ENCODE measurements around the gene FMO5. TPM values are rescaled to one million over a fixed set of nuclear protein-coding genes. Genes with fewer than 3 reads are reported as not detected.
"Not testable (repeated sequence)": the region's sequence is repeated elsewhere in the genome, so short reads cannot be mapped to it uniquely, and the experiment has no call there.

The FMO5 gene
- total RNA-seq, 2 experiments from 2014 or later, result 0.27 to 0.33 TPM

DNA sequence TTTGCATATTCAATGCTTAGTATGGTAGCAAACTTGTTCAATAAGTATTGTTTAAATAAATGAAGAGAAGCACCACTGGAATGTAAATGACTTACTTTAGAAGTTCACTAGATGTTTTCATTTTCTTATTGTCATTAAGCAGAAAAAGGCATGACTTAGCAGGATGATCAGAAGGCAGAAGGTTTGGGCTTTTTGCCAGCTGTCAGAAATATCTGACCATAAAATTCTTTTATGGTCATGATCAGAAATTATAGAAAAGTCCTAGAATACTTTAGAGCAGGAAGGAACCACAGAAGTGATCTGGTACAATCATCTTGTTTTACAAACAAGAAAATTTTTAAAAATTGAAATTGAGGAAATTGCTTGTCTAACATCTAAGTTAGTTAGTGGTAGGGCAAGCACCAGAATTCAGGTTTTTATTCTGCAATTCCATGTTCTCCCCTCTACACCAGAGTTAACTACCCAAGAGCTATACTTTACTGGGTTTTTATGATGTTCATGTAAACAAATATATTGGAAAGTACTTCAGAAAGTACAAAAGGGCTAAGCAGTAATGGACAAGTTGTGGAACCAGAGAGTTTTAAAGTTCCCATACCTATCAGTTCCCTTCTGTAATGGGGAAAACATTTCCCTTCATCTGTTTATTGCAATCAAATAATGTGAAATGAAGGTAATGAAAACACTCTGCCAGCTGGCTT is 10.1 kb downstream of the FMO5 start:
- H3K36me3 Mint-ChIP-seq, result no peaks in the 10 kb centered on the region
- no peaks in the 10 kb centered on the region for H3K9me3 Mint-ChIP-seq
- H3K4me3 Mint-ChIP-seq, result no peak overlapping the region
- peaks cover 2% of the 10 kb centered on the region for H3K4me1 Mint-ChIP-seq (ENCODE audit: low read depth)
- POLR2A ChIA-PET, result no interaction called here
- H3K27ac Mint-ChIP-seq, result no peak overlapping the region
- DNase-seq, result no peak
- no peaks in the 10 kb centered on the region for H3K27me3 Mint-ChIP-seq
- CTCF ChIA-PET, result no interaction called here
- intact Hi-C loops (cut with micrococcal nuclease), result no loop called here

DNA sequence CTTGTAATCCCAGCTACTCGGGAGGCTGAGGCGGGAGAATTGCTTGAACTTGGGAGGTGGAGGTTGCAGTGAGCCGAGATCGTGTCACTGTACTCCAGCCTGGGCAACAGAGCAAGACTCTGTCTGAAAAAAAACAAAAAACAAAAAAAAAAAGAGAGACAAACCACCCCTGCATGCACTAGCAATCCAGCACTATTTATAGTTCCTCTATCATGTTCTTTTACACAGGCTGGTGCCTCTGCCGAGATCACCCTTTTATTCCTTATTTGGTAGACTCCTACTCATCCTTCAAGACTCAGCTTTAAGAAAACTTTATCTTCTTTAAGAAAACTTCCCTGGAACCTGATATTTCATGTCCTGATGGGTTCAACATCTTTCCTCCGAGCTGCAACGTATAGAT is 10.8 kb downstream of the FMO5 start:
- Mint-ChIP-seq H3K27ac (no peak overlapping the region), H3K36me3 (no peaks in the 10 kb centered on the region), H3K4me1 (ENCODE audit: low read depth) (peaks cover 2% of the 10 kb centered on the region), H3K27me3 (no peaks in the 10 kb centered on the region), H3K4me3 (no peak overlapping the region), H3K9me3 (no peaks in the 10 kb centered on the region)
- ChIA-PET POLR2A (no interaction called here), CTCF (no interaction called here)
- no peak for DNase-seq
- intact Hi-C loops (cut with micrococcal nuclease), result no loop called here

DNA sequence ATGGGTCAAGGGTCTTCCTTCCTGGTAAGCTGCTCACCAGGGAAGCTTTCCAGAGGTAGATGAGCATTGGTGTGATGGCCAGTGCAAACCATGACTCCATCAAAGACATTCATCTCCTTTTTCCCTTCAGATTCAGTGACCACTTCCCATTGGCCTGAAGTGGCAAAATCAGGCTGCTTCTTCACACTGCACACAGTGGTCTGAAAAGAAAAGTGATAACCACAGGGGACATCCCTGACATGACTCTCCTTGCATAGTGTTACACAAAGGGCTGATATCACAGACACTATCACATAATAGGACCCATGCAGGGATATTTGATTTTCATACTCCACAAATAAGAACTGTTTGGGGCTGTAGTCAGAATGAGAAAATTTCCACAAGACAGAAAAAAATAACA is 11.9 kb downstream of the FMO5 start:
- DNase-seq, result no peak
- Mint-ChIP-seq H3K27me3 (no peaks in the 10 kb centered on the region), H3K36me3 (no peaks in the 10 kb centered on the region), H3K9me3 (no peaks in the 10 kb centered on the region), H3K4me3 (no peak overlapping the region), H3K4me1 (ENCODE audit: low read depth) (peaks cover 2% of the 10 kb centered on the region), H3K27ac (no peak overlapping the region)
- POLR2A ChIA-PET, result no interaction called here
- intact Hi-C loops (cut with micrococcal nuclease), result no loop called here
- CTCF ChIA-PET, result no interaction called here

- no peak overlapping the region for H3K27ac Mint-ChIP-seq
- no peaks in the 10 kb centered on the region for H3K9me3 Mint-ChIP-seq
- ChIA-PET CTCF (no interaction called here), POLR2A (no interaction called here)
- intact Hi-C loops (cut with micrococcal nuclease), result no loop called here
- no peak for DNase-seq
- peaks cover 2% of the 10 kb centered on the region for H3K4me1 Mint-ChIP-seq (ENCODE audit: low read depth)
- H3K4me3 Mint-ChIP-seq, result no peak overlapping the region
- H3K36me3 Mint-ChIP-seq, result no peaks in the 10 kb centered on the region
- no peaks in the 10 kb centered on the region for H3K27me3 Mint-ChIP-seq
Measured at GRCh38 chr1:147211577-147211976, 13.6 kb downstream of the FMO5 start.

- ChIA-PET CTCF (no interaction called here), POLR2A (no interaction called here)
- intact Hi-C loops (cut with micrococcal nuclease), result no loop called here
- H3K27ac Mint-ChIP-seq, result no peak overlapping the region
- H3K4me3 Mint-ChIP-seq, result no peak overlapping the region
- H3K27me3 Mint-ChIP-seq, result no peaks in the 10 kb centered on the region
- no peaks in the 10 kb centered on the region for H3K4me1 Mint-ChIP-seq (ENCODE audit: low read depth)
- DNase-seq, result no peak
- no peaks in the 10 kb centered on the region for H3K9me3 Mint-ChIP-seq
- no peaks in the 10 kb centered on the region for H3K36me3 Mint-ChIP-seq
Measured at GRCh38 chr1:147210987-147211386, 14.2 kb downstream of the FMO5 start.

DNA sequence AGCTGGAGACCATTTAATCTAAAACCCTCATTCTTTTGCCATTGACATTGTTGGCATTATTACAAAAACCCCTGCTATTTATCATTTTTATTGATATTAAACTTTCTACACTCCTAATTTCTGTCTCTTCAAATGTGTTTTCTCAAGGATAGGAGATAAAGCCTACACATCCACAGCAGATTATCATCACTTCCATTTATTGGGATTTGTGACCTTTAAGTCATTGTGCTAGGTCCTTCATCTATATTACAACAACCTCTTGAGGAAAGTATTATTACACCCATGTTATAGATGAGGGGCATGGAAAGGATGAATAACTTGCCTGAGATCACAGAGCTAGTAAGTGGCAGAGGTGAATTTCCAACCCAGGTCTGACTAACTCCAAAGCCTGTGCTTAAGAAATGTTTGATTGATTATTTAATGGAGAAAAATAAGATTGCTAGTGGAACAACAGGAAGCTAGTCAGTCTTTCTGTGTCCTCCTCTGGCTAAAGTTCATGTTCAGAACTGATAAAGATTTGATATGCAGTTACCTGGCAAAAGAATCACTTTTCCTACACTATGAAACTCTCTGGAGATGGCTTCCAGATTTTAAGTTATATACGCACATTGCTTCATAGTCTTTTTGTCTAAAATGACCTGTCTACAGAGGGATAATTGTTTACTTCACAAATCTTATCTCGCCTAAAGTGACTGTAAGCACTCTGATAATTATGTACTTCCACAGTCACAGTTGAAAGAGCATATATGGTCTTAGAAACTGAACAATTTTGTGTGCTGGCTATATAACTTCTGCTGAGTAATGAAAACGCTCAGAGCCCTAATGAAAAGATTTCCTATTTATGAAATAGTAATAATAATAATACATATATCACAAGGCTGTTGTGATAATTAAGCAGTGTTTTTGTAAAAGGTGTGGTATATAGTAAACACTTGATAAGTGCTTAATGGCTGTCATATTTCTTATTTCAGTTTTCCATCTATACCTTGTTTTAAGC is 15.0 kb downstream of the FMO5 start:
- Mint-ChIP-seq H3K36me3 (no peaks in the 10 kb centered on the region), H3K4me1 (ENCODE audit: low read depth) (no peaks in the 10 kb centered on the region), H3K9me3 (no peaks in the 10 kb centered on the region), H3K27me3 (no peaks in the 10 kb centered on the region), H3K4me3 (no peak overlapping the region), H3K27ac (no peak overlapping the region)
- intact Hi-C loops (cut with micrococcal nuclease), result no loop called here
- no peak for DNase-seq
- CTCF ChIA-PET, result no interaction called here
- POLR2A ChIA-PET, result no interaction called here

- ChIA-PET CTCF (no interaction called here), POLR2A (no interaction called here)
- Mint-ChIP-seq H3K36me3 (peaks cover 2% of the 10 kb centered on the region), H3K9me3 (no peaks in the 10 kb centered on the region), H3K27ac (no peak overlapping the region), H3K4me3 (no peak overlapping the region), H3K27me3 (no peaks in the 10 kb centered on the region), H3K4me1 (ENCODE audit: low read depth) (no peaks in the 10 kb centered on the region)
- intact Hi-C loops (cut with micrococcal nuclease), result no loop called here
- no peak for DNase-seq
Measured at GRCh38 chr1:147208619-147209018, 16.5 kb downstream of the FMO5 start.

DNA sequence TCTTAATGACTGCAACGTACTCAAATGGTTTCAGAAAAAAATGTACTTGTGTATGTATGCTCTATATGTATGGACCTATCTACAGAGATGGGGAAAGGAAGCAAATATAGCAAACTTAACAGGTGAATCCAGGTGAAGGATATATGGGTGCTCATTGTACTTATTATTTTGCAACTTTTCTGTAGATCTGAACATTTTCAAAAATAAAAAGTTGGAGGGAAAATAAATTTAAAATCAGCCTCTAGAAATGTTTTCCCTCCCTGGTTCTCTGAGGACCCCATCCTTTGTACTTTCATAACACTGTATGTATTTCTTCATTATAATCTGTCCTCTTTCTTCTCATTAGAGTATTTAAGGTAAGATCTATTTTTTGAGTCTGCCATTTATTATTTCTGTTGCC is 17.9 kb downstream of the FMO5 start:
- H3K9me3 Mint-ChIP-seq, result no peaks in the 10 kb centered on the region
- H3K27ac Mint-ChIP-seq, result no peak overlapping the region
- no peak for DNase-seq
- intact Hi-C loops (cut with micrococcal nuclease), result no loop called here
- ChIA-PET POLR2A (no interaction called here), CTCF (no interaction called here)
- H3K36me3 Mint-ChIP-seq, result peaks cover 2% of the 10 kb centered on the region
- no peaks in the 10 kb centered on the region for H3K4me1 Mint-ChIP-seq (ENCODE audit: low read depth)
- H3K4me3 Mint-ChIP-seq, result no peak overlapping the region
- no peaks in the 10 kb centered on the region for H3K27me3 Mint-ChIP-seq

DNA sequence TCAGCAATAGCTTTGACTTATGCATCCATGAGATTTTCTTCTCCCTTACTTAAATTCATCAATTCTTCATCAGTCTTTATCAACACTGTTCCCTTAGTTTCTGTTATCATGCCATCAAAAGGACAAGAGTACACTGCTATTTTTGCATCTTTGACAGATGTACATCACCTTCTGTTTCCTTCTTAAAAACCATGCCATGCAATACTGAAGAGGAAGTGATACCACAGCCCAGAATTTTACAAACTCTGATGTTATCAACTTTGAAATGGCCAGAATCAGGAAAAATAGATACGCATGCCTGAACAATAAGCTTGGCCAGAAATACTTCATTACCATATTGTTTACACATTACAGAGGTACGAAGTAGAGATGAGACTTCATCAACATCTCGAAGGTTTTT is 21.1 kb downstream of the FMO5 start:
- Mint-ChIP-seq H3K9me3 (no peaks in the 10 kb centered on the region), H3K4me1 (ENCODE audit: low read depth) (peaks cover 4% of the 10 kb centered on the region), H3K4me3 (no peak overlapping the region), H3K27ac (no peak overlapping the region), H3K27me3 (no peaks in the 10 kb centered on the region), H3K36me3 (peaks cover 2% of the 10 kb centered on the region)
- intact Hi-C loops (cut with micrococcal nuclease), result no loop called here
- CTCF ChIA-PET, result no interaction called here
- no peak for DNase-seq
- POLR2A ChIA-PET, result no interaction called here

GRCh38 chr1:147202576-147202975 is 22.6 kb downstream of the FMO5 start:
- peaks cover 2% of the 10 kb centered on the region for H3K36me3 Mint-ChIP-seq
- peaks cover 8% of the 10 kb centered on the region for H3K4me1 Mint-ChIP-seq (ENCODE audit: low read depth)
- intact Hi-C loops (cut with micrococcal nuclease), result no loop called here
- CTCF ChIA-PET, result no interaction called here
- H3K9me3 Mint-ChIP-seq, result no peaks in the 10 kb centered on the region
- H3K27ac Mint-ChIP-seq, result no peak overlapping the region
- H3K27me3 Mint-ChIP-seq, result no peaks in the 10 kb centered on the region
- no peak overlapping the region for H3K4me3 Mint-ChIP-seq
- no peak for DNase-seq
- POLR2A ChIA-PET, result no interaction called here

- Mint-ChIP-seq H3K36me3 (peaks cover 2% of the 10 kb centered on the region), H3K27me3 (no peaks in the 10 kb centered on the region), H3K9me3 (no peaks in the 10 kb centered on the region), H3K27ac (no peak overlapping the region), H3K4me1 (ENCODE audit: low read depth) (peaks cover 8% of the 10 kb centered on the region), H3K4me3 (no peak overlapping the region)
- intact Hi-C loops (cut with micrococcal nuclease), result no loop called here
- ChIA-PET POLR2A (no interaction called here), CTCF (no interaction called here)
- DNase-seq, result no peak
Measured at GRCh38 chr1:147201786-147202185, 23.4 kb downstream of the FMO5 start.

DNA sequence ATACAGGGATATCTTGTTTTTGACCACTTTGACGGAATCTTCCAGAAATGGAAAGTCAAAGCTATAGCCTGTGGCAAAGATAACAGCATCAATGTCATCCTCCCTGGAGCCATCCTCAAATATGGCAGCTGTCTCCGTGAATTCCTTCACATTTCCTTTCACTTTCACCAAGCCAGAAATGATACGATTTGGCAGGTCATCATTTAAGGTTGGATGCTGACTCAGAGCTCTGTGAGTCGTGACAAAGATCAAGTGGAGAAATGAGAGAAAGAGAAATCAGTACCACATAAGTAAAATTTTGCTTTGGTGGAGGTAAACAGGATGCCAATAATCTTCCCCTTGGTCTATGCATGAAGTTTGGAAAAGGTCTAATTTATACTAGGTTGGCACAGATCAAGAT is 23.9 kb downstream of the FMO5 start:
- Mint-ChIP-seq H3K9me3 (no peaks in the 10 kb centered on the region), H3K36me3 (peaks cover 2% of the 10 kb centered on the region), H3K4me3 (no peak overlapping the region), H3K27me3 (no peaks in the 10 kb centered on the region), H3K27ac (no peak overlapping the region), H3K4me1 (ENCODE audit: low read depth) (peaks cover 8% of the 10 kb centered on the region)
- no peak for DNase-seq
- POLR2A ChIA-PET, result no interaction called here
- intact Hi-C loops (cut with micrococcal nuclease), result no loop called here
- CTCF ChIA-PET, result no interaction called here

- H3K4me3 Mint-ChIP-seq; H3K27me3 Mint-ChIP-seq; H3K9me3 Mint-ChIP-seq; intact Hi-C loops (cut with micrococcal nuclease); H3K36me3 Mint-ChIP-seq; H3K27ac Mint-ChIP-seq; H3K4me1 Mint-ChIP-seq (ENCODE audit: low read depth); POLR2A ChIA-PET; DNase-seq: not testable (repeated sequence)
- CTCF ChIA-PET, result interaction anchor here (1.7 kb wide), 1 partner anchor 45 kb away, joined by 5 read pairs; the partner anchor contains the start of gene CHD1L
Measured at GRCh38 chr1:147197324-147197723, 27.8 kb downstream of the FMO5 start.
